Measurements from ENCODE around the gene STX2. TPM values are rescaled to one million over a fixed set of nuclear protein-coding genes. Genes with fewer than 3 reads are reported as not detected.
"Not testable (repeated sequence)": the region's sequence is repeated elsewhere in the genome, so short reads cannot be mapped to it uniquely, and the experiment has no call there.

Gene STX2
- total RNA-seq, 6 experiments from 2014 or later, result 31.4 to 39.4 (median 34.5) TPM

DNA sequence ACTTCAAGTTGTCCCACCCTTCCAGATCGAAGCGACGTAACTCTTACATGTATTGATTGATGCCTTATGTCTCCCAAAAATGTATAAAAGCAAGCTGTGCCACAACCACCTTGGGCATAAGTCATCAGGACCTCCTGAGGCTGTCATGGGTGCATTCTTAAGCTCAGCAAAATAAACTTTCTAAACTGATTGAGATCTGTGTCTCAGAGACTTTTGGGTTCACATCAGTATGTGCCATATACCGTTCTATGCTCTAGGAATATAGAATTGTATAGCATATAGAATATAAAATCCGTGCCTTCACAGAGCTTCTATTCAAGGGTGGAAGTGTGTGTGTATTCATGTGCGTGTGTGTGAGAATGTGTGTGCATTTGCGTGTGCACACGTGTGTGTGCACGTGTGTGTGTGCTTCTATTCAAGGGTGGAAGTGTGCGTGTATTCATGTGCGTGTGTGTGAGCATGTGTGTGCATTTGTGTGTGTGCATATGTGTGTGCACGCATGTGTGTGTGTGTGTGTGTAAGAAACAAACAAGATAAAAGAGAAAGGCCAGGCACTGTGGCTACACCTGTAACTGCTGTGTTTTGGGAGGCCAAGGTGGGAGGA, 11.5 kb upstream of the STX2 start:
- TF ChIP-seq, protein P1, sequence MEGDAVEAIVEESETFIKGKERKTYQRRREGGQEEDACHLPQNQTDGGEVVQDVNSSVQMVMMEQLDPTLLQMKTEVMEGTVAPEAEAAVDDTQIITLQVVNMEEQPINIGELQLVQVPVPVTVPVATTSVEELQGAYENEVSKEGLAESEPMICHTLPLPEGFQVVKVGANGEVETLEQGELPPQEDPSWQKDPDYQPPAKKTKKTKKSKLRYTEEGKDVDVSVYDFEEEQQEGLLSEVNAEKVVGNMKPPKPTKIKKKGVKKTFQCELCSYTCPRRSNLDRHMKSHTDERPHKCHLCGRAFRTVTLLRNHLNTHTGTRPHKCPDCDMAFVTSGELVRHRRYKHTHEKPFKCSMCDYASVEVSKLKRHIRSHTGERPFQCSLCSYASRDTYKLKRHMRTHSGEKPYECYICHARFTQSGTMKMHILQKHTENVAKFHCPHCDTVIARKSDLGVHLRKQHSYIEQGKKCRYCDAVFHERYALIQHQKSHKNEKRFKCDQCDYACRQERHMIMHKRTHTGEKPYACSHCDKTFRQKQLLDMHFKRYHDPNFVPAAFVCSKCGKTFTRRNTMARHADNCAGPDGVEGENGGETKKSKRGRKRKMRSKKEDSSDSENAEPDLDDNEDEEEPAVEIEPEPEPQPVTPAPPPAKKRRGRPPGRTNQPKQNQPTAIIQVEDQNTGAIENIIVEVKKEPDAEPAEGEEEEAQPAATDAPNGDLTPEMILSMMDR (IDR thresholded peaks at IDR 0.05), result no peak

DNA sequence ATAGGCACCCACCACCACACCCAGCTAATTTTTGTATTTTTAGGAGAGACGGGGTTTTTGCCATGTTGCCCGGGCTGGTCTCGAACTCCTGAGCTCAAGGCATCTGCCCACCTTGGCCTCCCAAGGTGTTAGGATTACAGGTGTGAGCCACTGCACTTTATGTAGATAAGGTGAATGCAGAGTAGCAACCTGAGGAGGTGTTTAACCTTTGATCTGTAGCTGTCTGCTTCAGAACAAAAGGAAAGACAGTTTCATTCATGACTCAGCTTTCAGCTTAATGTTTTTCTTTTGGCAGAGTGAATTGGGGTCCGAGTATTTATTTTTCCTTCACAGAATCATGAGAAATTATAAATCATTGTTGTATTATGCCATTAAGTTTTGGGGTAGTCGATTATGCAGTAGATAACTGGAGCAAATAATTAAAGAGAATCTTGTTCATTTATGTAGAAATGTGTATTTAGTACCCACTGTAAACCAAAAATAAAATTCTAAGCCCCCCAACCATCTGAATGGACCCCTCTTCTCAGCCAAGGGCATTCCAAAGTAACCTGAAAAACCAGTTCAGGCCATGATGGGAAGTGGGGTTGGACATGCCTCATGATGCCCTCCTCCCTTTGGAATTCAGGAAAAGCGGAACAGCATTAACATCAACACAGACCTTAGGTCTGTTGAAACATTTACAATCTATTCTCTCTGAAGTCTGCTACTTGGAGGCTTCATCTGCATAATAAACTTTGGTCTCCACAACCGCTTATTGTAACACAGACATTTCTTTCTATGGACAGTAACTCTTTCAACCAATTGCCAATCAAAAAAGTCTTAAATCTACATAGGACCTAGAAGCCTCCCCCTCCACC, 10.7 kb upstream of the STX2 start:
- Mint-ChIP-seq H3K36me3 (ENCODE audit: low read depth) (no peaks in the 10 kb centered on the region), H3K4me1 (ENCODE audit: low read depth) (peaks cover 31% of the 10 kb centered on the region), H3K9me3 (no peaks in the 10 kb centered on the region), H3K4me3 (no peak overlapping the region), H3K27me3 (ENCODE audit: insufficient read depth) (no peaks in the 10 kb centered on the region; the same call in none of the 2 replicates), H3K27ac (no peak overlapping the region)
- no peak for DNase-seq
- TF ChIP-seq, protein P1 (IDR thresholded peaks at IDR 0.05), result no peak

More for the DNA sequence above, 11.5 kb upstream of the STX2 start:
- Mint-ChIP-seq H3K4me3 (no peak overlapping the region), H3K36me3 (ENCODE audit: low read depth) (no peaks in the 10 kb centered on the region), H3K4me1 (ENCODE audit: low read depth) (peaks cover 31% of the 10 kb centered on the region), H3K9me3 (no peaks in the 10 kb centered on the region), H3K27ac (no peak overlapping the region), H3K27me3 (ENCODE audit: insufficient read depth) (peaks cover 2% of the 10 kb centered on the region)
- no peak for DNase-seq

DNA sequence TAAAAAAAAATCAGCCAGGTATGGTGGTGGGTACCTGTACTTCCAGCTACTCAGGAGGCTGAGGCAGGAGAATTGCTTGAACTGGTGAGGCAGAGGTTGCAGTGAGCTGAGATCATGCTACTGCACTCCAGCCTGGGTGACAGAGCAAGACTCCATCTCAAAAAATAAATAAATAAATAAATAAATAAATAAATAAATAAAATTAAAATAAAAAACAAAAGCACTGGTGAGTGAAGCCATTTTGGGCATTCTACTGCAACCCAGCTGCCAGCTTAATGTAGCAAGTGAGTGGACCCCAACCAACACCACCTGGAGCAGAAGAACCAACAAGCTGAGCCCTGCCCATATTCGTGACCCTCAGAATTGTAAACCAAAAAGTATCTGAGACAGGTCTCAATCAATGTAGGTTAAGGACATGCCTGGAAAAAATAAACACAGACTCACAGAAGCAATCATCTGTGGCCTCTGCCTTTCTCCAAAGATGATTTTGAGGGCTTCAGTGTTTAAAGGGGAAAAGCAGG, 9.8 kb upstream of the STX2 start:
- H3K27ac Mint-ChIP-seq, DNase-seq: not testable (repeated sequence)
- H3K4me1 Mint-ChIP-seq (ENCODE audit: low read depth), result peaks cover 31% of the 10 kb centered on the region

DNA sequence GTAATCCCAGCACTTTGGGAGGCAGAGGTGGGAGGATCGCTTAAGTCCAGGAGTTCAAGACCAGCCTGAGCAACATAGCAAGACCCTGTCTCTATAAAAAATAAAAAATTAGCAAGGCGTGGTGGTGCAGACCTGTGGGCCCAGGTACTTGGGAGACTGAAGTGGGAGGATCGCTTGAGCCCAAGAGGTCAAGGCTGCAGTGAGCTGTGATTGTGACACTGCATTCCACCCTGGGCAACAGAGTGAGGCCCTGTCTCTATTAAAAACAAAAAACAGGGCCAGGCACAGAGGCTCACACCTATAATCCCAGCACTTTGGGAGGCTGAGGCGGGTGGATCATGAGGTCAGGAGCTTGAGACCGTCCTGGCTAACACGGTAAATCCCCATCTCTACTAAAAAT, 9.1 kb upstream of the STX2 start:
- H3K4me1 Mint-ChIP-seq (ENCODE audit: low read depth), result peaks cover 31% of the 10 kb centered on the region
- H3K4me3 Mint-ChIP-seq; H3K27ac Mint-ChIP-seq; H3K36me3 Mint-ChIP-seq (ENCODE audit: low read depth); H3K9me3 Mint-ChIP-seq; DNase-seq; H3K27me3 Mint-ChIP-seq (ENCODE audit: insufficient read depth): not testable (repeated sequence)

More for the DNA sequence above, 9.8 kb upstream of the STX2 start:
- H3K27me3 Mint-ChIP-seq (ENCODE audit: insufficient read depth); H3K36me3 Mint-ChIP-seq (ENCODE audit: low read depth); H3K9me3 Mint-ChIP-seq; H3K4me3 Mint-ChIP-seq: not testable (repeated sequence)

DNA sequence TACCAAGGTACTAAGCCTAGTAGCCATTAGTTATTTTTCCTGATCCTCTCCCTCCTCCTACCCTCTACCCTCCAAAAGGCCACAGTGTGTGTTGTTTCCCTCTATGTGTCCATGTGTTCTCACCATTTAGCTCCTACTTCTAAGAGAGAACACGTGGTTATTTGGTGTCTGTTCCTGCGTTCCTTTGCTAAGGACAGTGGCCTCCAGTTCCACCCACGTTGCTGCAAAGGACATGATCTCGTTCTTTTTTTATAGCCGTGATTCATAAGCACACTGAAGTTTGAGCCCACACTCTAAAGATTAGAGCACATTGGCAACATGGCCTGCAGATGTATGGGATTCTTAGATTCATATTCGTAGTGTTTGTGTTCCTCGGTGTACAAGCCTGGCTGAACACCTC, 8.1 kb upstream of the STX2 start:
- peaks cover 31% of the 10 kb centered on the region for H3K4me1 Mint-ChIP-seq (ENCODE audit: low read depth)
- peak; percentile 49 for DNase-seq
- no peaks in the 10 kb centered on the region for H3K36me3 Mint-ChIP-seq (ENCODE audit: low read depth)
- TF ChIP-seq, protein P1 (IDR thresholded peaks at IDR 0.05), result no peak
- H3K27ac Mint-ChIP-seq, result peak overlapping the region; percentile 69
- no peak overlapping the region; the same call in 1 of the 2 replicates for H3K4me3 Mint-ChIP-seq
- H3K27me3 Mint-ChIP-seq (ENCODE audit: insufficient read depth), result no peaks in the 10 kb centered on the region; the same call in 1 of the 2 replicates
- no peaks in the 10 kb centered on the region for H3K9me3 Mint-ChIP-seq

DNA sequence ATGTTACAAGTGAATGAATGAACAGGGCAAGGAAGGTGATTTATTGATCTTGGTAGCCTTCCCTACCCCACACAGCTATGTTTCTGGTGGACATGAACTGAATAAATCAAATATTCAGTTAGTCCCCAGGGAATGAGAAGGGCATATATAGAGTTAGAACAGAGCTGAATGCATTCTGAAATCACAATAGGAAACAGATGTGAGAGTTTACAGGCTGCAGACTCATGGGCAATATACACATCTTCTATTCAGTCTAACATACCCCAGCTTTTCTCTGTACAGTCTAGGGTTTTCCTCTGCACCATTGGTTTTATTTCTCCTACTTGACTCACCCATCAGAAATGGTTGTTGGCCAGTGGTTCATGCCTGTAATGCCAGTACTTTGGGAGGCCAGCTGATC, 7.3 kb upstream of the STX2 start:
- Mint-ChIP-seq H3K36me3 (ENCODE audit: low read depth) (no peaks in the 10 kb centered on the region), H3K4me3 (no peak overlapping the region), H3K27me3 (ENCODE audit: insufficient read depth) (no peaks in the 10 kb centered on the region; the same call in 1 of the 2 replicates), H3K9me3 (no peaks in the 10 kb centered on the region), H3K27ac (no peak overlapping the region), H3K4me1 (ENCODE audit: low read depth) (peaks cover 31% of the 10 kb centered on the region)
- peak; percentile 15 for DNase-seq
- TF ChIP-seq, protein P1 (IDR thresholded peaks at IDR 0.05), result no peak
